Gastrocnemius medialis (tissue), 4 donors: ENCODE results near the gene VWA1. TPM values are rescaled to one million over a fixed set of nuclear protein-coding genes. Genes with fewer than 3 reads are reported as not detected.
A peak's percentile ranks its signal among the peaks of the same experiment; 100 is the strongest.

Experiments
- ATAC-seq, 2 donors: fragments of 150-250 bp; one replicate each; pipeline ENCODE4 v1.9.1; 2016
- DNase-seq, 2 donors: peaks; one replicate each; pipeline ENCODE4 v3.0.0-alpha.2; 2019
- H3K27ac ChIP-seq, 4 donors: fragments of 200-600 bp; sonication (generic); 1 replicate in 1 of 4; 2 replicates in 3 of 4; pipeline ENCODE4 v1.5.1; 2016 to 2018; ENCODE audit warnings: mild to moderate bottlenecking in 2 of 4, moderate library complexity in 1 of 4
- H3K27me3 ChIP-seq, 3 donors: fragments of 200-600 bp; sonication (generic) in 2 of 3; 1 replicate in 1 of 3; 2 replicates in 2 of 3; pipeline versions ENCODE4 v1.5.1 to v1.6.0; 2016 to 2019; ENCODE audit warnings: mild to moderate bottlenecking in 1 of 3, moderate library complexity in 1 of 3
- H3K36me3 ChIP-seq, 2 donors: fragments of 200-600 bp; sonication (generic) in 1 of 2; one replicate each; pipeline ENCODE4 v1.5.1; 2017 to 2018
- H3K4me1 ChIP-seq, 2 donors: fragments of 200-600 bp; sonication (generic) in 1 of 2; one replicate each; pipeline ENCODE4 v1.5.1; 2016 to 2017; ENCODE audit warnings: mild to moderate bottlenecking in 2 of 2
- H3K4me3 ChIP-seq, 4 donors: fragments of 200-600 bp; sonication (generic) in 3 of 4; 1 replicate in 1 of 4; 2 replicates in 3 of 4; pipeline ENCODE4 v1.5.1; 2016 to 2019; ENCODE audit warnings: mild to moderate bottlenecking in 2 of 4
- H3K9me3 ChIP-seq, 3 donors: fragments of 200-600 bp; sonication (generic) in 2 of 3; 1 replicate in 1 of 3; 2 replicates in 2 of 3; pipeline ENCODE4 v1.5.1; 2016 to 2019
- CTCF ChIP-seq, 5 experiments: fragments of 450-650 bp in 3 of 5; fragments of 200-600 bp in 2 of 5; sonication (generic) in 2 of 5; IDR thresholded peaks in 4 of 5; conservative IDR thresholded peaks in 1 of 5; 1 replicate in 4 of 5; 2 replicates in 1 of 5; pipeline ENCODE4 v1.5.1; 2016 to 2019; ENCODE audit warnings: antibody characterized with exemption in 5 of 5, mild to moderate bottlenecking in 3 of 5, moderate library complexity in 3 of 5
- POLR2A ChIP-seq, 2 donors: fragments of 450-650 bp; IDR thresholded peaks; one replicate each; pipeline ENCODE4 v1.6.1; 2017; ENCODE audit warnings: antibody characterized with exemption in 2 of 2, mild to moderate bottlenecking in 2 of 2, moderate library complexity in 2 of 2
- in situ Hi-C, 4 donors: fragments of 200-750 bp; cut with MboI; loops; one replicate each; pipeline versions ENCODE4 v1.15.0 to v1.8.0; 2017; ENCODE audit warnings: low sequenced_read_pairs in 4 of 4
- intact Hi-C: fragments of 100-400 bp; cut with DNase I; formaldehyde crosslinking; loops from one replicate; pipeline ENCODE4 v1.15.1; 2023; ENCODE audit warnings: low total_unique reads
- total RNA-seq, 4 donors: library from RNA; depleted of rRNA; stranded (reverse); fragments of >200 nt; gene quantifications; one replicate each; pipeline versions ENCODE4 v1.1.0 to v1.2.3, GENCODE V29; 2016

VWA1 gene
- total RNA-seq, 4 donors from 2014 or later, result 2.1 to 8.3 (median 6.0) TPM

GRCh38 chr1:1436630-1437032 is 1.1 kb downstream of the VWA1 start:
- intact Hi-C loops (no loop called here), in situ Hi-C loops (no loop called here)
- peaks cover 0 to 24% (median 9%) of the 10 kb centered on the region in 3 donors for H3K27me3 ChIP-seq
- TF ChIP-seq CTCF (IDR thresholded peaks at IDR 0.05 in 4 of 5, conservative IDR thresholded peaks at IDR 0.05 in 1 of 5) (no peak), POLR2A (IDR thresholded peaks at IDR 0.05) (no peak)
- peak overlapping the region in 3 of 4 donors; percentile 41 to 56 (median 50) for H3K4me3 ChIP-seq
- no peaks in the 10 kb centered on the region for H3K36me3 ChIP-seq
- no peak overlapping the region for H3K27ac ChIP-seq
- ATAC-seq (no peak), DNase-seq (no peak)
- H3K9me3 ChIP-seq, result no peaks in the 10 kb centered on the region
- peaks cover 14 to 52% of the 10 kb centered on the region in 2 donors for H3K4me1 ChIP-seq

GRCh38 chr1:1437033-1437903 is 1.8 kb downstream of the VWA1 start:
- no peak for DNase-seq
- Histone ChIP-seq H3K36me3 (no peaks in the 10 kb centered on the region), H3K27me3 (peaks cover 0 to 24% (median 9%) of the 10 kb centered on the region in 3 donors), H3K4me1 (peaks cover 14 to 46% of the 10 kb centered on the region in 2 donors), H3K9me3 (no peaks in the 10 kb centered on the region), H3K4me3 (no peak overlapping the region), H3K27ac (no peak overlapping the region)
- no peak for TF ChIP-seq CTCF (IDR thresholded peaks at IDR 0.05 in 4 of 5, conservative IDR thresholded peaks at IDR 0.05 in 1 of 5)
- TF ChIP-seq POLR2A (IDR thresholded peaks at IDR 0.05), result no peak
- in situ Hi-C loops, result no loop called here
- intact Hi-C loops, result no loop called here
- ATAC-seq, result no peak

GRCh38 chr1:1437904-1438376 is 2.5 kb downstream of the VWA1 start:
- intact Hi-C loops (no loop called here), in situ Hi-C loops (no loop called here)
- DNase-seq (no peak), ATAC-seq (no peak)
- Histone ChIP-seq H3K9me3 (no peaks in the 10 kb centered on the region), H3K36me3 (no peaks in the 10 kb centered on the region), H3K27ac (no peak overlapping the region), H3K27me3 (peaks cover 0 to 24% (median 9%) of the 10 kb centered on the region in 3 donors), H3K4me3 (no peak overlapping the region), H3K4me1 (peaks cover 14 to 41% of the 10 kb centered on the region in 2 donors)
- TF ChIP-seq CTCF (IDR thresholded peaks at IDR 0.05 in 4 of 5, conservative IDR thresholded peaks at IDR 0.05 in 1 of 5) (no peak), POLR2A (IDR thresholded peaks at IDR 0.05) (no peak)

GRCh38 chr1:1438531-1439381 is 3.3 kb downstream of the VWA1 start:
- H3K9me3 ChIP-seq, result no peaks in the 10 kb centered on the region
- H3K4me3 ChIP-seq, result no peak overlapping the region
- no peak overlapping the region for H3K27ac ChIP-seq
- in situ Hi-C loops, result no loop called here
- TF ChIP-seq CTCF (IDR thresholded peaks at IDR 0.05 in 4 of 5, conservative IDR thresholded peaks at IDR 0.05 in 1 of 5) (no peak), POLR2A (IDR thresholded peaks at IDR 0.05) (no peak)
- peaks cover 11 to 36% of the 10 kb centered on the region in 2 donors for H3K4me1 ChIP-seq
- H3K27me3 ChIP-seq, result peaks cover 0 to 24% (median 9%) of the 10 kb centered on the region in 3 donors
- no peak for ATAC-seq
- intact Hi-C loops, result no loop called here
- DNase-seq, result no peak
- no peaks in the 10 kb centered on the region for H3K36me3 ChIP-seq
